WTC11 (cell line): ENCODE measurements around the gene NR1I2.

ENCODE experiments used
- JAZF1 ChIP-seq: fragments of 250-450 bp; sonication (Bioruptor Pico); IDR thresholded peaks from 2 replicates; pipeline ENCODE4 v1.9.0; 2021; ENCODE audit warnings: moderate library complexity, mild to moderate bottlenecking, inconsistent platforms
- JUN ChIP-seq: sonication (generic); formaldehyde crosslinking; IDR thresholded peaks from 2 replicates; pipeline ENCODE4 v1.8.0; 2023; ENCODE audit warnings: mild to moderate bottlenecking, missing genetic modification reagents

- TF ChIP-seq JUN (CRISPR knock-in tag) (no peak), JAZF1 (CRISPR knock-in tag) (no peak)
Measured at GRCh38 chr3:119794971-119795612, 13.2 kb downstream of the NR1I2 start.
